ACHN (cell line): Measurements from ENCODE around the gene CAMK2B.
A peak's percentile ranks its signal among the peaks of the same experiment; 100 is the strongest.

Source experiments
- DNase-seq: peaks from one replicate; pipeline ENCODE4 v3.0.0-alpha.2; 2015
- in situ Hi-C: cut with HindIII; loops from 2 replicates; pipeline ENCODE4 v1.10.0; 2017; ENCODE audit warnings: low sequenced_read_pairs, low pct_ligation_motif_present, low pct_unique_long_range_greater_than_20kb

CAMK2B gene

GRCh38 chr7:44325201-44325671 lies at the start of gene CAMK2B:
TSS of gene CAMK2B (minus strand) at chr7:44325594. CDS start at chr7:44325421, 173 bp downstream.
- DNase-seq = no peak
- in situ Hi-C loops = no loop called here

- no peak for DNase-seq
Measured at GRCh38 chr7:44374007-44374763, 48.8 kb upstream of the CAMK2B start.

GRCh38 chr7:44373418-44373740 lies 48.0 kb upstream of the CAMK2B start:
- in situ Hi-C loops = no loop called here
- no peak for DNase-seq

More at GRCh38 chr7:44374007-44374763, 48.8 kb upstream of the CAMK2B start:
- in situ Hi-C loops = no loop called here

- in situ Hi-C loops = no loop called here
- DNase-seq = no peak
Measured at GRCh38 chr7:44372560-44373417, 47.4 kb upstream of the CAMK2B start.

GRCh38 chr7:44368885-44369284 lies 43.5 kb upstream of the CAMK2B start:
- in situ Hi-C loops = no loop called here
- no peak for DNase-seq

GRCh38 chr7:44368455-44368854 lies 43.1 kb upstream of the CAMK2B start:
- DNase-seq = no peak
- in situ Hi-C loops = no loop called here

GRCh38 chr7:44367475-44368043 lies 42.2 kb upstream of the CAMK2B start:
- DNase-seq = no peak
- in situ Hi-C loops = no loop called here

- in situ Hi-C loops = no loop called here
- no peak for DNase-seq
Measured at GRCh38 chr7:44366986-44367385, 41.6 kb upstream of the CAMK2B start.

GRCh38 chr7:44353668-44354067 lies 28.3 kb upstream of the CAMK2B start:
- DNase-seq = no peak
- in situ Hi-C loops = no loop called here

GRCh38 chr7:44348851-44349781 lies 23.7 kb upstream of the CAMK2B start:
- no peak for DNase-seq
- in situ Hi-C loops = no loop called here

- DNase-seq = peak; percentile 71
- in situ Hi-C loops = no loop called here
Measured at GRCh38 chr7:44348300-44348699, 22.9 kb upstream of the CAMK2B start.

- in situ Hi-C loops = no loop called here
- no peak for DNase-seq
Measured at GRCh38 chr7:44347546-44348114, 22.2 kb upstream of the CAMK2B start.

GRCh38 chr7:44346063-44346462 lies 20.7 kb upstream of the CAMK2B start:
- in situ Hi-C loops = no loop called here
- DNase-seq = no peak

- in situ Hi-C loops = no loop called here
- DNase-seq = no peak
Measured at GRCh38 chr7:44341401-44341800, 16.0 kb upstream of the CAMK2B start.

- in situ Hi-C loops = no loop called here
- no peak for DNase-seq
Measured at GRCh38 chr7:44338600-44338999, 13.2 kb upstream of the CAMK2B start.

- in situ Hi-C loops = no loop called here
- no peak for DNase-seq
Measured at GRCh38 chr7:44336491-44336890, 11.1 kb upstream of the CAMK2B start.

GRCh38 chr7:44335184-44335583 lies 9.8 kb upstream of the CAMK2B start:
- in situ Hi-C loops = no loop called here
- no peak for DNase-seq

GRCh38 chr7:44334734-44335097 lies 9.3 kb upstream of the CAMK2B start:
- in situ Hi-C loops = no loop called here
- no peak for DNase-seq
